ENCODE results near the gene HPSE.

DNA sequence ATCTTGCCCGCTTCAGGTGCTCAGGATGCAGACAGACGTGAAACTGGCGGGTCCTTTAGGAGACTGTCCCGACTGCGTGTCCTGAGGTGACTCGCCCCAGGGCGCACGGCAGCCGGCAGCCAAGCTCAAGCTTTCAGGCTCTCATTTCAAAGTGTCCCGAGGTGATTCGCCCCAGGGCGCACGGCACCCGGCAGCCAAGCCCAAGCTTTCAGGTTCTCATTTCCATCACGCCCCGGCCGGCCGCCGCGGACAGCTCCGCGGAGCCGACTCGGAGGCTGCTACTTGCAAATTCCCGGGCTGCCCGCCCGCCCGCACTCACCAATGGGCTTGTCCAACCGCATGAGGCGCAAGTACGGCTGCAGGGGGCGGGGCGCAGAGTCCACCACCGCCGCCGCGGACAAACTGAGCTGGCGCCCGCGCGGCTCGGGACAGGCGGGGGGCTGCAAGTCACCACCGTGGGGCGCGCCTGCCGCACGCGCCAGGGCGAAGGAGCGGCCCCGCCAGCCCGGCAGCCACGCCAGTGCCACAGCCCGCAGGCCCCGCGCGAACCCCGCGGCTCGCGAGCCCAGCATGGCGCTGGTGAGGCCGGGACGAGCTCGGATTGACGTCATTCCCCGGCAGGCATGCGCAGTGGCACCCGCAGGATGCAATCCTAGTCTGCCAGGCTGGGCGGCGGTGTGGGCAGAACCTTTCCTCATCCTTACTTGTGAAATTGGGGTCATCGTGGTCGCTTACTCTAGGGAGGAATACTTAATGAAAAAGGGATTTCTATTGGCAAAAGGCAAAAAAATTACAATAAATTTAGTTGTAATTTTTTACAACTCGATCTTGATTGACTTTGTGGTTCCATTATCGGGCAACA, 50.2 kb downstream of the HPSE start, which contains the start of gene COQ2:
- TF ChIP-seq, protein P1, sequence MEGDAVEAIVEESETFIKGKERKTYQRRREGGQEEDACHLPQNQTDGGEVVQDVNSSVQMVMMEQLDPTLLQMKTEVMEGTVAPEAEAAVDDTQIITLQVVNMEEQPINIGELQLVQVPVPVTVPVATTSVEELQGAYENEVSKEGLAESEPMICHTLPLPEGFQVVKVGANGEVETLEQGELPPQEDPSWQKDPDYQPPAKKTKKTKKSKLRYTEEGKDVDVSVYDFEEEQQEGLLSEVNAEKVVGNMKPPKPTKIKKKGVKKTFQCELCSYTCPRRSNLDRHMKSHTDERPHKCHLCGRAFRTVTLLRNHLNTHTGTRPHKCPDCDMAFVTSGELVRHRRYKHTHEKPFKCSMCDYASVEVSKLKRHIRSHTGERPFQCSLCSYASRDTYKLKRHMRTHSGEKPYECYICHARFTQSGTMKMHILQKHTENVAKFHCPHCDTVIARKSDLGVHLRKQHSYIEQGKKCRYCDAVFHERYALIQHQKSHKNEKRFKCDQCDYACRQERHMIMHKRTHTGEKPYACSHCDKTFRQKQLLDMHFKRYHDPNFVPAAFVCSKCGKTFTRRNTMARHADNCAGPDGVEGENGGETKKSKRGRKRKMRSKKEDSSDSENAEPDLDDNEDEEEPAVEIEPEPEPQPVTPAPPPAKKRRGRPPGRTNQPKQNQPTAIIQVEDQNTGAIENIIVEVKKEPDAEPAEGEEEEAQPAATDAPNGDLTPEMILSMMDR (IDR thresholded peaks at IDR 0.05), result peak; percentile 56
- no peak for TF ChIP-seq ZFX (IDR thresholded peaks at IDR 0.05; ENCODE audit: borderline replicate concordance)

Measured in 22Rv1 (cell line).